ENCODE results near the gene TNFRSF12A.

TNFRSF12A gene

GRCh38 chr16:2981177-2981898, 38.8 kb upstream of the TNFRSF12A start:
- TF ChIP-seq CTCF (IDR thresholded peaks at IDR 0.05): no peak

- TF ChIP-seq CTCF (IDR thresholded peaks at IDR 0.05): no peak
These were observed 38.3 kb upstream of the TNFRSF12A start for GRCh38 chr16:2981899-2982250.

GRCh38 chr16:2982402-2982801, 37.8 kb upstream of the TNFRSF12A start:
- no peak for TF ChIP-seq CTCF (IDR thresholded peaks at IDR 0.05)

- peak; percentile 96 for TF ChIP-seq CTCF (IDR thresholded peaks at IDR 0.05)
These were observed 36.4 kb upstream of the TNFRSF12A start for GRCh38 chr16:2983706-2984136.

GRCh38 chr16:2985462-2985861, 34.7 kb upstream of the TNFRSF12A start:
- no peak for TF ChIP-seq CTCF (IDR thresholded peaks at IDR 0.05)

- no peak for TF ChIP-seq CTCF (IDR thresholded peaks at IDR 0.05)
These were observed 34.2 kb upstream of the TNFRSF12A start for GRCh38 chr16:2985893-2986355.

- TF ChIP-seq CTCF (IDR thresholded peaks at IDR 0.05): no peak
These were observed 33.5 kb upstream of the TNFRSF12A start for GRCh38 chr16:2986623-2987188.
